ENCODE measurements around the gene TMCO4. TPM values are rescaled to one million over a fixed set of nuclear protein-coding genes. Genes with fewer than 3 reads are reported as not detected.

TMCO4 gene
- total RNA-seq, 1 experiment from 2014 or later: 4.3 TPM

DNA sequence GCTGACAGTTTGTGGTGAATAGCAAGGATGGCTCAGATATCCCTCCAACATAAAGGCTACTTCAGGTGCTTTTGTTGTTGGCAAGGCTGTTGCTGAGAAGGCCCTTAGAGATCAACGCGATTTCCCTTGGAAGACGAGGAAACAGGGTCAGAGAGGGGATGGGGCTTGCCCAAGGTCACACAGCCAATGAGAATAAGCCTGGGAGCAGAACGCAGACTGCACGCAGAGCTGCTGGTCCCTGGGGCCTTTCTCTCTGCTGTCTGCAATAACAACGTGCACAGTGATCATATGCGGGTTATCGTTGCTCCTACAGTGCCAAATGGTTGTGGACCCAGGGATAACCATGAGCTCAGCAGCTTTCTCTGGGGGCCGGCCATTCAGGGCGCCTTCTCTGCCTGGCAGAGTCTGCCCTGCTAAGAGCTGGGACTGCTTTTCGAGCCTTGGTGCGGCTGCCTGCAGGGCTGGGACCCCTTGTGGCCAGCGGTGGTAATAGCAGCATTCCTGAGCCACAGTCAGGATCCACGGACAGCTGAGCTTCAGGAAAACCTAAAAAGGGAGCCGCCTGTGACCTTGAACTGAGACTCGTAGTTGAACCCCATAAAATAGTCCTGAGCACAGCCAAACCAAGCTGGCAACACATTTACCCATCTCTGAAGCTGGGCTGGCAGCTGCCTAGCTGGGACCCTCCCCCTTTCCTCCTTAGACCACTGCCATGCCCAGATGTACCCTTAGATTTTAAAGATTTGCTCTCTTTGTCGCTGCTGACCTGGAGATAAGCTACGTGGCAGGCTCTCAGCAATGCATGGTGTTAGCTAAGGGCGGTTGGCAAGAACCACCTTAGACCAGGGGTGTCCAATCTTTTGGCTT, 95.2 kb downstream of the TMCO4 start:
- intact Hi-C loops (cut with micrococcal nuclease; ENCODE audit: unreplicated experiment): loop anchor here (5.0 kb wide), 1 partner anchor 42 kb away; the partner anchor contains the start of gene HTR6
- Histone ChIP-seq H3K27ac (ENCODE audit: low read depth, low read length, poor library complexity, severe bottlenecking) (no peak overlapping the region), H3K27me3 (replicated peaks; ENCODE audit: insufficient read depth, low read depth, low read length, poor library complexity) (no peaks in the 10 kb centered on the region), H3K4me1 (ENCODE audit: insufficient read depth, low read length, poor library complexity, severe bottlenecking) (no peaks in the 10 kb centered on the region), H3K9me3 (ENCODE audit: low read depth, low read length, poor library complexity, severe bottlenecking) (no peaks in the 10 kb centered on the region), H3K36me3 (ENCODE audit: insufficient read depth, low read length, poor library complexity, severe bottlenecking) (no peaks in the 10 kb centered on the region), H3K4me3 (ENCODE audit: low read depth, low read length, poor library complexity, severe bottlenecking) (no peak overlapping the region)
- ChIA-PET POLR2A (ENCODE audit: low non-redundant PET) (no interaction called here), CTCF (interaction anchor here (1.4 to 2.5 kb wide), 3 partner anchors 11 to 51 kb away, joined by 4 to 18 read pairs (median 4); no protein-coding TSS in a partner anchor)
- DNase-seq (ENCODE audit: low spot score): peak; percentile 73
- BruUV-seq (replicated peaks): no TSS peak
- TF ChIP-seq EZH2 (IDR thresholded peaks at IDR 0.05; ENCODE audit: borderline replicate concordance, low read depth, low read length, poor library complexity, severe bottlenecking): no peak
- TF ChIP-seq, protein P1, sequence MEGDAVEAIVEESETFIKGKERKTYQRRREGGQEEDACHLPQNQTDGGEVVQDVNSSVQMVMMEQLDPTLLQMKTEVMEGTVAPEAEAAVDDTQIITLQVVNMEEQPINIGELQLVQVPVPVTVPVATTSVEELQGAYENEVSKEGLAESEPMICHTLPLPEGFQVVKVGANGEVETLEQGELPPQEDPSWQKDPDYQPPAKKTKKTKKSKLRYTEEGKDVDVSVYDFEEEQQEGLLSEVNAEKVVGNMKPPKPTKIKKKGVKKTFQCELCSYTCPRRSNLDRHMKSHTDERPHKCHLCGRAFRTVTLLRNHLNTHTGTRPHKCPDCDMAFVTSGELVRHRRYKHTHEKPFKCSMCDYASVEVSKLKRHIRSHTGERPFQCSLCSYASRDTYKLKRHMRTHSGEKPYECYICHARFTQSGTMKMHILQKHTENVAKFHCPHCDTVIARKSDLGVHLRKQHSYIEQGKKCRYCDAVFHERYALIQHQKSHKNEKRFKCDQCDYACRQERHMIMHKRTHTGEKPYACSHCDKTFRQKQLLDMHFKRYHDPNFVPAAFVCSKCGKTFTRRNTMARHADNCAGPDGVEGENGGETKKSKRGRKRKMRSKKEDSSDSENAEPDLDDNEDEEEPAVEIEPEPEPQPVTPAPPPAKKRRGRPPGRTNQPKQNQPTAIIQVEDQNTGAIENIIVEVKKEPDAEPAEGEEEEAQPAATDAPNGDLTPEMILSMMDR (conservative IDR thresholded peaks at IDR 0.05; ENCODE audit: low read depth, low read length): peak; percentile 90

DNA sequence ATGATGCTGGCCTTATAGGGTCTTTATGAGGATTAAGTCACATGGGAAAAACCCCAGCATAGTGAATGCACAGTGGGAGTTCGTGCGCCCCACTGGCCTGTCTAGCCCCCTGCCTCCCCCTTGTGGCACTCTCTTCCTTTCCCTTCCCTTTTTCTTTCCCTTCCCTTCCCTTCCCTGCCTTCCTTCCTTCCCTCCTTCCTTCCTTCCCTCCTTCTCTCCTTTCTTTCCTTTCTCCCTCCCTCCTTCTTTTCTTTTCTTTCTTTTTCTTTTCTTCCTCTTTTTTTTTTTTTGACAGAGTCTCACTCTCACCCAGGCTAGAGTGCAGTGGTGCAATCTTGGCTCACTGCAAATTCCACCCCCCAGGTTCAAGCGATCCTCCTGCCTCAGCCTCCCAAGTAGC, 96.4 kb downstream of the TMCO4 start:
- no TSS peak for BruUV-seq (replicated peaks)
- ChIA-PET CTCF (interaction anchor here (1.5 to 2.5 kb wide), 2 partner anchors 41 to 49 kb away, joined by 4 to 18 read pairs; no protein-coding TSS in a partner anchor), POLR2A (ENCODE audit: low non-redundant PET) (no interaction called here)

DNA sequence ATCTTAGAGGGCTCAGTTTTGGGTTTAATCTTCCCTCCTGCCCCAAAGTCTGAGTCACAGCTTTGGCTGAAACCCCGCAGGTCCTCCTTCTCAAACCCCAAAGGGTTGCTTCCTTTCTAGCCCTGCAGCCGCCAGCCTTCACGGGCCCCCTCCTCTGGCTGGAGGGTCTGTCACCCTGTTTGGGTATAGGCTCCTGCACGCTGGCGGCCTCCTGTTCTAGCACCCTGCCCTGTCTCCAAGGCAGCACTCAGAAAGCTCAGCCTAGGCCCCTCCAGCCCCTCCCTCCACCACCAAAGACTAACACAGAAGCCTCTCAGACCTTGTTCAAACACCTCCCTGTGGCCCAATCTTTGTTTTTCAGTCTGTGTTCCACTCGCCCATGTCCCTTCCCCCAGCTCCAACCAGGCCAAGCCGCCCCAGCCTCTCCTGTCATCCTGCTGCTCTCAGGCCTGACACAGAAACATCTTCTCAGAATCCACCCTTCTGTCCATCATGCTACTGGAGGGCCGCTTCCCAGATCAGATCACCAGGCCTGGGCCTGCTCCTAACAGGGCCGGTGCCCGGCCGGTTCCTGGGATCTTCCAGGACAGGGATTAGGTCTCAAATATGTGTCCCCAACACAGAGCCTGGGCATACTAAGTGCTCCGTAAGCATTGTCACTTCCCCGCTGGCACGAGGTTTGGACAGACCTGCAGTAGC, 99.5 kb downstream of the TMCO4 start:
- Histone ChIP-seq H3K9me3 (ENCODE audit: low read depth, low read length, poor library complexity, severe bottlenecking) (no peaks in the 10 kb centered on the region), H3K4me3 (ENCODE audit: low read depth, low read length, poor library complexity, severe bottlenecking) (no peak overlapping the region), H3K27ac (ENCODE audit: low read depth, low read length, poor library complexity, severe bottlenecking) (no peak overlapping the region), H3K27me3 (replicated peaks; ENCODE audit: insufficient read depth, low read depth, low read length, poor library complexity) (no peaks in the 10 kb centered on the region), H3K36me3 (ENCODE audit: insufficient read depth, low read length, poor library complexity, severe bottlenecking) (no peaks in the 10 kb centered on the region), H3K4me1 (ENCODE audit: insufficient read depth, low read length, poor library complexity, severe bottlenecking) (no peaks in the 10 kb centered on the region)
- TF ChIP-seq, protein P1 (conservative IDR thresholded peaks at IDR 0.05; ENCODE audit: low read depth, low read length): no peak
- TF ChIP-seq EZH2 (IDR thresholded peaks at IDR 0.05; ENCODE audit: borderline replicate concordance, low read depth, low read length, poor library complexity, severe bottlenecking): no peak
- POLR2A ChIA-PET (ENCODE audit: low non-redundant PET): no interaction called here
- BruUV-seq (replicated peaks): no TSS peak
- CTCF ChIA-PET: no interaction called here
- intact Hi-C loops (cut with micrococcal nuclease; ENCODE audit: unreplicated experiment): loop anchor here (5.0 kb wide), 1 partner anchor 38 kb away; the partner anchor contains the start of gene HTR6
- no peak for DNase-seq (ENCODE audit: low spot score)

More for the DNA sequence above, 96.4 kb downstream of the TMCO4 start:
- intact Hi-C loops (cut with micrococcal nuclease; ENCODE audit: unreplicated experiment): loop anchor here (5.0 kb wide), 1 partner anchor 41 kb away; the partner anchor contains the start of gene HTR6
- Histone ChIP-seq H3K27me3 (replicated peaks; ENCODE audit: insufficient read depth, low read depth, low read length, poor library complexity) (no peaks in the 10 kb centered on the region), H3K4me1 (ENCODE audit: insufficient read depth, low read length, poor library complexity, severe bottlenecking) (no peaks in the 10 kb centered on the region), H3K9me3 (ENCODE audit: low read depth, low read length, poor library complexity, severe bottlenecking) (no peaks in the 10 kb centered on the region), H3K36me3 (ENCODE audit: insufficient read depth, low read length, poor library complexity, severe bottlenecking) (no peaks in the 10 kb centered on the region), H3K4me3 (ENCODE audit: low read depth, low read length, poor library complexity, severe bottlenecking) (no peak overlapping the region), H3K27ac (ENCODE audit: low read depth, low read length, poor library complexity, severe bottlenecking) (no peak overlapping the region)
- DNase-seq (ENCODE audit: low spot score): no peak
- TF ChIP-seq EZH2 (IDR thresholded peaks at IDR 0.05; ENCODE audit: borderline replicate concordance, low read depth, low read length, poor library complexity, severe bottlenecking): no peak
- TF ChIP-seq, protein P1 (conservative IDR thresholded peaks at IDR 0.05; ENCODE audit: low read depth, low read length): no peak

Data from A673 (cell line).